H1 (cell line): ENCODE data around the gene CALHM5. TPM values are rescaled to one million over a fixed set of nuclear protein-coding genes. Genes with fewer than 3 reads are reported as not detected.

Experiments used
- CTCF ChIA-PET: fragments of 300-600 bp; sonication (Branson Sonifier 250); formaldehyde crosslinking; loops from one replicate; lab custom pipeline; 2021; ENCODE audit not compliant: partially characterized antibody; lab: Charles Lee
- POLR2A ChIA-PET: fragments of 300-600 bp; sonication (Branson Sonifier 250); formaldehyde crosslinking; loops from one replicate; lab custom pipeline; 2021; ENCODE audit warnings: inconsistent platforms; ENCODE audit not compliant: partially characterized antibody; lab: Charles Lee
- DNase-seq, 2 experiments: peaks; one replicate each; pipeline versions ENCODE4 v3.0.0 to v3.0.0-alpha.2; 2010 to 2022; ENCODE audit warnings: low spot score in 2 of 2, low read depth in 1 of 2, mixed read lengths in 1 of 2
- FAIRE-seq: peaks from 2 replicates; lab custom pipeline; 2011; peaks lifted over from hg19 to GRCh38; lab: Jason Lieb, UNC
- H2AFZ ChIP-seq: 2 replicates; pipeline ENCODE4 v1.8.1; 2012; ENCODE audit warnings: low read length, inconsistent platforms
- H2AK5ac ChIP-seq: 2 replicates; pipeline ENCODE4 v1.6.1; 2013; ENCODE audit warnings: low read depth, low read length
- H2BK120ac ChIP-seq: replicated peaks from 2 replicates; pipeline ENCODE3; 2013; ENCODE audit warnings: low read depth, low read length, inconsistent platforms
- H2BK12ac ChIP-seq: 2 replicates; pipeline ENCODE4 v1.6.1; 2013; ENCODE audit warnings: low read depth, low read length
- H2BK15ac ChIP-seq: 2 replicates; pipeline ENCODE4 v1.6.1; 2013; ENCODE audit warnings: low read length
- H2BK20ac ChIP-seq: 2 replicates; pipeline ENCODE4 v1.6.1; 2013; ENCODE audit warnings: low read length
- H2BK5ac ChIP-seq: 2 replicates; pipeline ENCODE4 v1.6.1; 2013; ENCODE audit warnings: low read depth, low read length
- H3K14ac ChIP-seq: 2 replicates; pipeline ENCODE4 v1.6.1; 2013; ENCODE audit warnings: inconsistent platforms; ENCODE audit not compliant: insufficient read length
- H3K18ac ChIP-seq: 2 replicates; pipeline ENCODE4 v1.6.1; 2013; ENCODE audit warnings: low read length; ENCODE audit errors: extremely low read depth
- H3K23ac ChIP-seq: 2 replicates; pipeline ENCODE4 v1.6.1; 2013; ENCODE audit warnings: inconsistent platforms; ENCODE audit not compliant: insufficient read length
- H3K23me2 ChIP-seq: 2 replicates; pipeline ENCODE4 v1.6.1; 2013; ENCODE audit warnings: low read depth, low read length
- H3K27ac ChIP-seq: 2 replicates; pipeline ENCODE4 v1.6.1; 2011; ENCODE audit warnings: low read depth, low read length, inconsistent platforms
- H3K27me3 ChIP-seq, 4 experiments: replicated peaks in 1 of 4; 1 replicate in 1 of 4; 2 replicates in 3 of 4; pipeline versions ENCODE4 v1.6.1 to v1.8.1; 2011 to 2013; ENCODE audit warnings: low read length in 3 of 4, mild to moderate bottlenecking in 3 of 4, inconsistent platforms in 2 of 4, mixed read lengths in 2 of 4, moderate library complexity in 1 of 4; ENCODE audit not compliant: control insufficient read depth in 3 of 4, insufficient read depth in 3 of 4; ENCODE audit errors: extremely low read depth in 1 of 4
- H3K36me3 ChIP-seq, 4 experiments: 2 replicates each; pipeline versions ENCODE4 v1.6.1 to v1.8.1; 2011 to 2013; ENCODE audit warnings: mild to moderate bottlenecking in 4 of 4, low read length in 3 of 4, moderate library complexity in 2 of 4, control low read depth in 1 of 4, inconsistent platforms in 1 of 4; ENCODE audit not compliant: insufficient read depth in 4 of 4, control insufficient read depth in 2 of 4
- H3K4ac ChIP-seq: replicated peaks from 2 replicates; pipeline ENCODE3; 2013; ENCODE audit warnings: low read length, low read depth, mixed read lengths, inconsistent platforms; ENCODE audit not compliant: insufficient read length
- H3K4me1 ChIP-seq, 4 experiments: replicated peaks in 1 of 4; 1 replicate in 1 of 4; 2 replicates in 3 of 4; pipeline versions ENCODE4 v1.6.1 to v1.8.1; 2011 to 2013; ENCODE audit warnings: low read length in 3 of 4, inconsistent platforms in 2 of 4, mixed read lengths in 1 of 4; ENCODE audit not compliant: insufficient read depth in 4 of 4, control insufficient read depth in 3 of 4
- H3K4me2 ChIP-seq, 2 experiments: 2 replicates each; pipeline versions ENCODE4 v1.6.1 to v1.8.1; 2011 to 2013; ENCODE audit warnings: low read depth in 2 of 2, low read length in 2 of 2, control low read depth in 1 of 2, inconsistent platforms in 1 of 2, mild to moderate bottlenecking in 1 of 2; ENCODE audit not compliant: insufficient read depth in 1 of 2
- H3K4me3 ChIP-seq, 4 experiments: fragments of 200-600, 300-600 bp in 1 of 4; sonication (generic), shearing (Covaris generic), sonication (Bioruptor Twin) in 1 of 4; 2 replicates each; pipeline versions ENCODE4 v1.5.1 to v1.8.1; 2011 to 2016; ENCODE audit warnings: low read length in 4 of 4, low read depth in 3 of 4, control low read depth in 2 of 4, inconsistent platforms in 2 of 4, mild to moderate bottlenecking in 2 of 4, mixed read lengths in 1 of 4, moderate library complexity in 1 of 4; ENCODE audit not compliant: insufficient read depth in 2 of 4; ENCODE audit errors: extremely low read depth in 1 of 4
- H3K56ac ChIP-seq: replicated peaks from 2 replicates; pipeline ENCODE3; 2013; ENCODE audit warnings: low read depth, mild to moderate bottlenecking, mixed read lengths, low read length, inconsistent platforms; ENCODE audit not compliant: insufficient read length
- H3K79me1 ChIP-seq: 2 replicates; pipeline ENCODE4 v1.6.1; 2013; ENCODE audit warnings: low read depth, low read length, control low read depth
- H3K79me2 ChIP-seq, 2 experiments: 2 replicates each; pipeline versions ENCODE4 v1.6.1 to v1.8.1; 2012 to 2013; ENCODE audit warnings: low read length in 2 of 2, mild to moderate bottlenecking in 2 of 2, inconsistent platforms in 1 of 2; ENCODE audit not compliant: insufficient read depth in 2 of 2, control insufficient read depth in 1 of 2
- H3K9ac ChIP-seq, 4 experiments: replicated peaks in 1 of 4; 1 replicate in 1 of 4; 2 replicates in 3 of 4; pipeline versions ENCODE4 v1.6.1 to v1.8.1; 2011 to 2013; ENCODE audit warnings: low read depth in 3 of 4, low read length in 3 of 4, control low read depth in 2 of 4, mild to moderate bottlenecking in 2 of 4, moderate library complexity in 2 of 4, inconsistent platforms in 1 of 4; ENCODE audit errors: extremely low read depth in 1 of 4
- H3K9me3 ChIP-seq, 2 experiments: 2 replicates each; pipeline versions ENCODE4 v1.6.1 to v1.8.1; 2012 to 2013; ENCODE audit warnings: mild to moderate bottlenecking in 2 of 2, moderate library complexity in 2 of 2, control low read depth in 1 of 2, inconsistent platforms in 1 of 2, low read depth in 1 of 2, low read length in 1 of 2, mixed read lengths in 1 of 2; ENCODE audit not compliant: insufficient read depth in 2 of 2
- H4K20me1 ChIP-seq, 2 experiments: replicated peaks in 1 of 2; 2 replicates each; pipeline versions ENCODE3 to v1.8.1; 2011 to 2013; ENCODE audit warnings: inconsistent platforms in 2 of 2, low read length in 2 of 2, mild to moderate bottlenecking in 1 of 2; ENCODE audit not compliant: insufficient read depth in 2 of 2, control insufficient read depth in 1 of 2
- H4K5ac ChIP-seq: 2 replicates; pipeline ENCODE4 v1.6.1; 2013; ENCODE audit warnings: low read length, low read depth, mixed read lengths, inconsistent platforms; ENCODE audit not compliant: insufficient read length
- H4K8ac ChIP-seq: 2 replicates; pipeline ENCODE4 v1.8.0; 2013; ENCODE audit warnings: mild to moderate bottlenecking, moderate library complexity, low read length, inconsistent platforms; ENCODE audit not compliant: insufficient read depth; ENCODE audit errors: extremely low read depth
- H4K91ac ChIP-seq: replicated peaks from 2 replicates; pipeline ENCODE3; 2013; ENCODE audit warnings: low read length, mixed read lengths, inconsistent platforms; ENCODE audit not compliant: insufficient read length
- EP300 ChIP-seq, 2 experiments: IDR thresholded peaks; 1 replicate in 1 of 2; 2 replicates in 1 of 2; pipeline ENCODE4 v1.6.1; 2011 to 2012; ENCODE audit warnings: low read depth in 2 of 2, low read length in 2 of 2, mild to moderate bottlenecking in 2 of 2, borderline replicate concordance in 1 of 2, inconsistent platforms in 1 of 2, moderate library complexity in 1 of 2
- KDM1A ChIP-seq: fragments of 200-600, 300-600 bp; sonication (generic); IDR thresholded peaks from 2 replicates; pipeline ENCODE4 v1.7.1; 2016; ENCODE audit warnings: mild to moderate bottlenecking, low read length, borderline replicate concordance
- MAX ChIP-seq: IDR thresholded peaks from 2 replicates; pipeline ENCODE4 v1.6.1; 2012; ENCODE audit warnings: inconsistent platforms
- POLR2A ChIP-seq, 2 experiments: IDR thresholded peaks; 1 replicate in 1 of 2; 2 replicates in 1 of 2; pipeline ENCODE4 v1.6.1; 2011; ENCODE audit warnings: low read depth in 2 of 2, low read length in 2 of 2, mild to moderate bottlenecking in 2 of 2; ENCODE audit errors: control extremely low read depth in 1 of 2
- POLR2AphosphoS5 ChIP-seq: IDR thresholded peaks from 2 replicates; pipeline ENCODE4 v1.6.1; 2011; ENCODE audit warnings: low read depth, low read length
- RFX5 ChIP-seq: IDR thresholded peaks from 2 replicates; pipeline ENCODE4 v1.6.1; 2011; ENCODE audit warnings: low read depth, low read length, improper control_type of control experiment, borderline replicate concordance
- RXRA ChIP-seq: IDR thresholded peaks from 2 replicates; pipeline ENCODE4 v1.6.1; 2011; ENCODE audit warnings: low read depth, mild to moderate bottlenecking, low read length, moderate library complexity; ENCODE audit not compliant: insufficient read depth
- SP1 ChIP-seq: IDR thresholded peaks from 2 replicates; pipeline ENCODE4 v1.6.1; 2011; ENCODE audit warnings: low read depth, low read length
- polyA plus RNA-seq, 7 experiments: library from polyadenylated mRNA; depleted of rRNA in 3 of 7; stranded (reverse) in 5 of 7; unstranded in 2 of 7; fragments of >200 nt in 5 of 7; fragments of 200-250 nt in 2 of 7; gene quantifications; 1 replicate in 5 of 7; 2 replicates in 1 of 7; 4 replicates in 1 of 7; pipeline versions ENCODE4 v1.2.1 to v1.2.3, GENCODE V29; 2011 to 2013; ENCODE audit warnings: missing spikeins in 2 of 7, mixed read lengths in 2 of 7
- total RNA-seq: library from RNA; stranded (reverse); fragmentation: NEBNext Ultra II Directional; extraction: Animal tissue kit (Norgen Biotek cat#: 25700); gene quantifications from 2 replicates; pipeline ENCODE4 v1.2.1, GENCODE V29; 2021

CALHM5 gene
- total and polyA plus RNA-seq, 2 of the 8 experiments (the other 6 are each of a cell fraction or from before 2014, with no cell fraction given): 0.05 to 0.09 TPM

GRCh38 chr6:116467514-116467913, 43.9 kb upstream of the CALHM5 start:
- no peaks in the 10 kb centered on the region for H3K79me2 ChIP-seq
- no peak overlapping the region for H2AFZ ChIP-seq
- no peaks in the 10 kb centered on the region for H3K9me3 ChIP-seq
- peaks cover 3 to 10% (median 7%) of the 10 kb centered on the region in 4 experiments; a peak in 6 of 7 replicates for H3K27me3 ChIP-seq
- H2AK5ac ChIP-seq: no peak overlapping the region
- no peak overlapping the region for H3K9ac ChIP-seq
- no peak overlapping the region for H3K27ac ChIP-seq
- no peaks in the 10 kb centered on the region for H3K36me3 ChIP-seq
- H2BK5ac ChIP-seq: no peak overlapping the region
- no peak overlapping the region for H3K4me3 ChIP-seq
- H3K4me1 ChIP-seq: peaks cover 0 to 3% (median 2%) of the 10 kb centered on the region in 4 experiments; a peak in 3 of 7 replicates
- POLR2A ChIA-PET: no interaction called here
- H4K20me1 ChIP-seq: no peaks in the 10 kb centered on the region
- H2BK20ac ChIP-seq: no peak overlapping the region
- no peaks in the 10 kb centered on the region for H3K79me1 ChIP-seq
- DNase-seq (no peak), FAIRE-seq (no peak)
- no peaks in the 10 kb centered on the region for H3K23me2 ChIP-seq
- no peak overlapping the region for H4K5ac ChIP-seq
- no peak overlapping the region for H3K18ac ChIP-seq
- no peak overlapping the region for H3K23ac ChIP-seq
- TF ChIP-seq RFX5: no peak
- no peak for TF ChIP-seq POLR2AphosphoS5
- no peak for TF ChIP-seq KDM1A
- no peak for TF ChIP-seq MAX
- no peak for TF ChIP-seq SP1
- TF ChIP-seq RXRA: no peak
- no peak for TF ChIP-seq EP300 (IDR thresholded peaks at IDR 0.05; ENCODE audit: borderline replicate concordance in 1 of 2, low read depth in 2 of 2, low read length in 2 of 2)
- no peak for TF ChIP-seq POLR2A (IDR thresholded peaks at IDR 0.05; ENCODE audit: control extremely low read depth in 1 of 2, low read depth in 2 of 2, low read length in 2 of 2)
- H4K8ac ChIP-seq: no peak overlapping the region
- no peak overlapping the region for H3K14ac ChIP-seq
- H2BK15ac ChIP-seq: no peak overlapping the region
- no peak overlapping the region for H2BK120ac ChIP-seq
- H3K4ac ChIP-seq: no peak overlapping the region
- CTCF ChIA-PET: no interaction called here
- no peak overlapping the region for H3K56ac ChIP-seq
- no peak overlapping the region for H2BK12ac ChIP-seq
- no peak overlapping the region for H4K91ac ChIP-seq
- no peak overlapping the region for H3K4me2 ChIP-seq
